Activated CD4-positive, alpha-beta T cell treated with anti-CD3 and anti-CD28 coated beads, Interleukin-2, amount 10 ng/mL, durations not matched to agents 24 days and 14 days (primary cell): ENCODE data around the gene TTC21B. TPM values are rescaled to one million over a fixed set of nuclear protein-coding genes. Genes with fewer than 3 reads are reported as not detected.
A peak's percentile ranks its signal among the peaks of the same experiment; 100 is the strongest.

ENCODE experiments used
- DNase-seq: peaks from one replicate; pipeline ENCODE4 v3.0.0; 2022
- H3K27ac Mint-ChIP-seq: one replicate; pipeline ENCODE4 v1.8.0; 2022; ENCODE audit warnings: mild to moderate bottlenecking, mixed read lengths
- H3K27me3 Mint-ChIP-seq: one replicate; pipeline ENCODE4 v1.8.0; 2022; ENCODE audit warnings: mixed read lengths
- H3K36me3 Mint-ChIP-seq: one replicate; pipeline ENCODE4 v1.8.0; 2022; ENCODE audit warnings: low read depth, mild to moderate bottlenecking, mixed read lengths
- H3K4me1 Mint-ChIP-seq: one replicate; pipeline ENCODE4 v1.8.0; 2021; ENCODE audit warnings: mixed read lengths
- H3K4me3 Mint-ChIP-seq: one replicate; pipeline ENCODE4 v1.8.0; 2022; ENCODE audit warnings: mild to moderate bottlenecking, moderate library complexity, mixed read lengths
- H3K9me3 Mint-ChIP-seq: one replicate; pipeline ENCODE4 v1.8.0; 2021; ENCODE audit warnings: mixed read lengths
- intact Hi-C: fragments of 100-400 bp; cut with micrococcal nuclease; formaldehyde crosslinking; loops from one replicate; pipeline ENCODE4 v1.15.1; 2023
- total RNA-seq: library from RNA; stranded (reverse); gene quantifications from 2 replicates; pipeline ENCODE4 v1.2.3, GENCODE V29; 2022

The TTC21B gene
- total RNA-seq, 1 donor from 2014 or later, result 21.4 TPM

DNA sequence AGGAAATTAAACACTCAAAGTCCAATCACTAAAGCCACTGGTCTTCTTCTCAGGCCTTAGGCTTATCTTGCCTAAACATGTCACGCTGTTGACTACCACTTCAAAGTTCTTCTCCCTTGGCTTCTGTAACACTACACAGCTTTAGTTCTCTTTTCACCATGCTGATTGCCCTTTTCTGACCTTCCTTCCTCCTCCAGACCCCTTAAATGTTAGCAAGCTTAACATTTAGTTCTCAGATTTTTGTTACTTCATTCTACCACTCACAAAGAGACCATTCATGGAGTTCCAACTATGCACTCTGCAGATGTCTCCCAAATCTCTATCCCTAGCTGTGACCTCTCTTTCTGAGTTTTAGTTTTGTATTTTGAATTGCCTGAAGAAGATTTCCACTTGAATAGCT lies 64.4 kb downstream of the TTC21B start:
- H3K4me3 Mint-ChIP-seq, result no peak overlapping the region
- intact Hi-C loops, result no loop called here
- no peak overlapping the region for H3K27ac Mint-ChIP-seq
- H3K36me3 Mint-ChIP-seq, result peaks cover 22% of the 10 kb centered on the region
- H3K4me1 Mint-ChIP-seq, result no peaks in the 10 kb centered on the region
- DNase-seq, result no peak
- no peaks in the 10 kb centered on the region for H3K27me3 Mint-ChIP-seq
- no peaks in the 10 kb centered on the region for H3K9me3 Mint-ChIP-seq

DNA sequence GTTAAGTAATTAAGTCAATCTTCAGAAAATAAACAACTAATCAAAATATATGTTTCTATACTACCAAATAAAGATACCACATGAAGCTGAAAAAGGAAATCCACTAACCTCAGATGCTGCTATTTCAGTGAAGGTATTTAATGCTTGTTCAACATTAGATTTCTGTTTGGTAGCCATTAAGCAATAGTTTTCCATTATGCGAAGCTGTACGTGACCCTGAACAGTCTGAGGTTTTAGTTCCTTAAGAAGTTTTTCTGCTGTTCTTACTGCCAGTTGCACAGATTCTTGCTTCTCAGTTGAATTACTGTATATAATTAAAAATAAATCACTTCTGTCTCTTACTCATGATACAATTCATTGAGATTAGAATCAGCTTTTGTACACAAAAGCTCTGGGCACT lies 65.4 kb downstream of the TTC21B start:
- no peak for DNase-seq
- H3K4me1 Mint-ChIP-seq, result no peaks in the 10 kb centered on the region
- H3K9me3 Mint-ChIP-seq, result no peaks in the 10 kb centered on the region
- intact Hi-C loops, result no loop called here
- H3K4me3 Mint-ChIP-seq, result no peak overlapping the region
- H3K27me3 Mint-ChIP-seq, result no peaks in the 10 kb centered on the region
- peaks cover 18% of the 10 kb centered on the region for H3K36me3 Mint-ChIP-seq
- H3K27ac Mint-ChIP-seq, result no peak overlapping the region

DNA sequence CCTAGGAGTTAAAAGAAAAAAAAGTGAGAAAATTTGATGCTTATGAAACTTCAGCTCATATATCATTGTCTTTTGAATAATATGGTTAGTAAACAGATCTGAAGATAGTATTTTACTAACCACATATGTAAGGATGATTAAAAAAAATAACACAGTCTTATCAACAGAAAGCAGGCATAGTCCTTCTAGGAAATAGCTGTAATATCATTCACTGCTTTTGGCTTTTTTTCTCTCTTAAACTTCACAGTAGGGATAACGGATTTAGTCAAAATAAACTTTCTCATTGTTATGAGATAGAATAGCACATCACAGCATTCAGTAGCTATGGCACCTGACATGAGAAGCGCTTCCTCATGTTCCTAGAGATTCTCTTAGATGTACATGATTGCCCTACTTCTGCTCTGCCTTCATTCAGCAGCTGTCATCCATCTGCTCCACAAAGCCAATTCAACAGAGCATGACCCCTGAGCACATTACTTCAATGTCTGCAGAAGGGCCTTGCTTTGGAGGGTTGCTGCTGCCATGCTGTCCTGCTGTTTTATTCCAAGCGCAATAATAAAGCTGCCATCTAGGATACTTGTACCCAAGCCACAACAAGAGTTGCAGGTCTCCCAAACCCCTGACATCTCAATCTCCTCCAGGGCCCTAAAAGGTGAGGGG lies 67.0 kb downstream of the TTC21B start:
- H3K4me3 Mint-ChIP-seq, result no peak overlapping the region
- no peaks in the 10 kb centered on the region for H3K4me1 Mint-ChIP-seq
- no peak for DNase-seq
- no peak overlapping the region for H3K27ac Mint-ChIP-seq
- no peaks in the 10 kb centered on the region for H3K9me3 Mint-ChIP-seq
- intact Hi-C loops, result no loop called here
- peaks cover 24% of the 10 kb centered on the region for H3K36me3 Mint-ChIP-seq
- H3K27me3 Mint-ChIP-seq, result no peaks in the 10 kb centered on the region

DNA sequence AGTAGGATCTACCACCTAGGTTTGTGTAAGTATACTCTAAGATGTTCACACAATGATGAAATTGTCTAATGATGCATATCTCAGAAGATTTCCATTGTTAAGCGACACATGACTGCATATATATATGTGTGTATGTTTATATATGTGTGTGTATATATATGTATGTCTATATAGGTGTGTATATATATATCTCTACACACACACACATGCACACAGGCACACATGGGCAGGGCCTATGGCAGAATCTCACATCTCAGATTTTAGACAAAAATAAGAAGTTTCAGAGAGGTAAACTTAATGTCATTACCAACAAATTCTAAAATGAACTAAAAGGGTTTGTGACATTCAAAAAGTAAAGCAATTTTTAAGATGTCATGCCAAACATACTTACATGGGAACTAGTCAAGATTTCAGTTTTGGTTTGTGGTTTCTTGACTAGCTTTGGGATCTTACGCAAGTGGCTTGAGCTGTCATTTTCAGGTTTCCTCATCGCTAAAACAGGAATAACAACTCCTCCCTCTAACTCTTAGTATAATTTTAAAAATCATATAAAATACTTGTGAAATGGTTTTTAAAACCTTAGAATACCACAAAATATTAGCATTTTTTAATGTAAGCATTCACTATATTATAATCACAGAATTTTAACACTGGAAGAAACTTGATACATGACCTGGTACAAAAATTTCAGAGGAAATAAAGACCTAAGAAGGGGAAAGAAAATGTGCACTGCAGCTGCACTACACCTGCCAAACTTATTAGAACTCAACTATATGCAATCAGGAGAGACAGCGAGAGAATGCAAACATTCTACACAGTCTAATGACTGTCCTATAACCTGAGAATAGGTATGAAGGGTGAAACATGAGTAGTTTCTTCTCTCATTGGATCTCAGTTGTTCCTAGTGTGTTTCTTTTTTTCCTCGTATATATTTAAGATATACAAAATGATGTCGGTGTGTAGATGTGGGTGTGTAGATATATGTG lies 75.7 kb downstream of the TTC21B start:
- Mint-ChIP-seq H3K9me3 (no peaks in the 10 kb centered on the region), H3K4me1 (peaks cover 18% of the 10 kb centered on the region), H3K27ac (no peak overlapping the region), H3K27me3 (no peaks in the 10 kb centered on the region), H3K4me3 (peak overlapping the region; percentile 30), H3K36me3 (peaks cover 21% of the 10 kb centered on the region)
- intact Hi-C loops, result loop anchor here (2.0 to 10.0 kb wide), 4 partner anchors 75 to 863 kb away; partner anchors contain the start of genes GALNT3, SCN1A and TTC21B
- peak; percentile 12 for DNase-seq

DNA sequence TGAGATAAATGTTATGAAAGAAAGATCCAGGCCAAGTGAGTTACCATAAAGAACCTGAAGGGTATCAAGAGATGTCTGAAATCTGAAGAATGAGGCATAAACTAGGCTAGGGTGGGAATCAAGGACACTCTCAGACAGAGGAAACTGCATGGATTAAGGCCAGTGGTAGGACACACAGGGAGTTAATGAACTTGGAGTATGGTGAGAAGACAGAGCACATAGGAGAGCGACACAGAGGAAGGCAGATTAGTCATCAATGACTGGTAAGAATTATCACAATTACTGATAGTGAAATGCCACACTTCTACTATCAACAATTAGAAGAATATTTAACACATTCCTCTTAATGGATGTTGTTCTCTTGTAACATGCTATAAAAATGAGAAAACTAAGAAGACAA lies 76.9 kb downstream of the TTC21B start:
- Mint-ChIP-seq H3K4me3 (peak overlapping the region; percentile 24), H3K27ac (peak overlapping the region; percentile 26), H3K4me1 (peaks cover 18% of the 10 kb centered on the region), H3K9me3 (no peaks in the 10 kb centered on the region), H3K27me3 (no peaks in the 10 kb centered on the region), H3K36me3 (peaks cover 15% of the 10 kb centered on the region)
- no peak for DNase-seq
- intact Hi-C loops, result loop anchor here (2.0 to 10.0 kb wide), 4 partner anchors 76 to 862 kb away; partner anchors contain the start of genes GALNT3, SCN1A and TTC21B

DNA sequence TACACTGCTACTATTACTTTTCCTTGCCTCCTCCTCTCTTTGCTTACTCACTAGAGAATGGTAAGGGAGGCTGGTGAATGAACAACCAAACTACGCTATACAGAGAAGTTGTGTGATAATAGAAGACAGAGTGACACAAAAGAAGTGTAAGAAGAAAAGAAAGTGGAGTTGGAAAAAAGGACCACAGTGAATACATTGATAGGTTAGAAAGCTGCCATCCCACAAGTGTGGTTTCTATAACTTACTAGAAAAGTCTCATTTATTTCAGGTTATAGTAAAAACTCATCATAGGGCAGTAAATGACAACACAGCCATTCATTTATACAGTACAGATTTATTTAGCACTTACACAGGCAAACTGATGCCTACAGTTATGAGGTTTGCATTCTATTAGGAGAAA lies 77.3 kb downstream of the TTC21B start:
- DNase-seq, result no peak
- Mint-ChIP-seq H3K27me3 (no peaks in the 10 kb centered on the region), H3K9me3 (no peaks in the 10 kb centered on the region), H3K36me3 (peaks cover 13% of the 10 kb centered on the region), H3K4me3 (no peak overlapping the region), H3K27ac (peak overlapping the region; percentile 26), H3K4me1 (peaks cover 18% of the 10 kb centered on the region)
- intact Hi-C loops, result loop anchor here (2.0 to 10.0 kb wide), 4 partner anchors 77 to 861 kb away; partner anchors contain the start of genes GALNT3, SCN1A and TTC21B

DNA sequence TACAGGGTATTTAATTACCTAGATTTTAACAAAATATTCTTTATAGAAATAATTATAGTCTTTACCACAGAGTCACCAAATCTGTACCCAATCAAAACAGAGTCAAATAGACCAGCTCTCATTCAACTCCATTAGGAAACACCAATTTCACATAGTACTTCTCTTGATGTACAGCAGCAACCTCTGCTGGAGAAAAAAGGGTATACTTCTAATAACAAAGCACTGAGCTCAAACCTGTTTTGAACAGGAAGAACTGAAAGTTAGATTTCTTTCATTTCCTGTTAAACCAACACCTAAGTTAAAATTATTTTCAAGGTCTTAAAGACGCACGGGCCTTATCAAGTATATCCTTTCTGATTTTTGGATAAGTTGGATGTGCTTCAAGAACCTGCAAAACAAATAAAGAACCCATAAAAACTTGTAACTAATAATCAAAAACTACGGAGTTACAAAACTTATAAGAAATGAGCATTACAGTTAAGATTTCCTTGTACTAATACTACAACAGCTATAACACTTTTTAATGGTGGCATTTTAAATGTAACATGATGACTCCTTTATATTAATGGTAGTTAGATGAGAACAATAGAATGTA lies 79.0 kb downstream of the TTC21B start:
- Mint-ChIP-seq H3K27me3 (no peaks in the 10 kb centered on the region), H3K36me3 (peaks cover 6% of the 10 kb centered on the region), H3K9me3 (no peaks in the 10 kb centered on the region), H3K27ac (no peak overlapping the region), H3K4me3 (no peak overlapping the region), H3K4me1 (peaks cover 18% of the 10 kb centered on the region)
- DNase-seq, result peak; percentile 76
- intact Hi-C loops, result loop anchor here (1.0 to 10.0 kb wide), 3 partner anchors 250 to 860 kb away; partner anchors contain the start of gene SCN1A

DNA sequence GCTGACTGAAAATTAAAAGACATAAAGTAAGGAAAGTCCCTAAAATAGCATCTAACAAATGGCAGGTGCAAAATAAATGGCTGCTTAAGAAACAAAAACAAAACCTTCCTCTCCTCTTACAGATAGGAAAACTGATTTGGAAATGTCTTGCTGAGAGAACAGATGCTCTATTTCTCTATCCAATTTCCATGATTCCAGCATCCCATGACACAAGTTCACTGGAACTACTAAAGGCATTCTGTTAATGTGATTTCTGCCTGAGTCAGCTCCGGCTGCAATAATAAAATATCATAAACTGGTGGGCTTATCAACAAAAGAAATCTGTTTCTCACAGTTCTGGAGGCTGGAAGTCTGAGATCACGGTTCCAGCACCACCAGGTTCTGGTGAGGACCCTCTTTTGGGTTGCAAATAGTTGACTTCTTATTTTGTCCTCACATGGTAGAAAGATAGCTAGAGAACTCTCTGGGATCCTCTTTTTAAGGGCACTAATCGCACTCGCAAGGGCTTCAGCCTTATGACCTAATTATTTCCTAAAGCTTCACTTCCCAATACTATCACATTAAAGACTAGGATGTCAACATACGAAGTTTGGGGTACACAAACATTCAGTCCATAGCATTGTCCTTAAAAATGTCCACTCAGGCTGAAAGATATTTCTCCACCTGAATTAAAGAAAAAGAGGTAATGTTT lies 81.3 kb downstream of the TTC21B start:
- H3K9me3 Mint-ChIP-seq, result no peaks in the 10 kb centered on the region
- no peak overlapping the region for H3K4me3 Mint-ChIP-seq
- H3K27ac Mint-ChIP-seq, result no peak overlapping the region
- H3K36me3 Mint-ChIP-seq, result peaks cover 7% of the 10 kb centered on the region
- no peak for DNase-seq
- H3K27me3 Mint-ChIP-seq, result no peaks in the 10 kb centered on the region
- peaks cover 12% of the 10 kb centered on the region for H3K4me1 Mint-ChIP-seq
- intact Hi-C loops, result loop anchor here (10.0 kb wide), 2 partner anchors 253 to 857 kb away; partner anchors contain the start of gene SCN1A

DNA sequence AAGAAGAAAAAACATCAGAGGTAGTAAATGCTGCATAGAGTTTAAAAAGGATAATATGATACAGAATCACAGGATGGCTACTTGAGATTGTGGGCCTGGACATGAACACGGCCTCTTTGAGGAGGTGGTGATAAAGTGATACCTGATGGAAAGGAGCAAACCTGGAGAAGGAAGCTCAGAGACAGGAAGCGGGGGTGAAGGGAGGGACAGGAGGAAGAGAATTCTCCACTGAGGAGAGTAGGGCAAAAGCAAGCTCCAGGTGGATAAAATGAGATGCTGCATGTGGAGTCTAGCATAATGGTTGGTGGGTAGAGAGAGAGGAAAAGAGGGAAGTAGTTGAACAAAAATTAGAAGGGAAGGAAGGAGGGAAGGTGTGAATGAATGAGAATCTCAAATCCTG lies 82.6 kb downstream of the TTC21B start:
- Mint-ChIP-seq H3K4me3 (no peak overlapping the region), H3K36me3 (peaks cover 5% of the 10 kb centered on the region), H3K4me1 (peaks cover 3% of the 10 kb centered on the region), H3K27me3 (no peaks in the 10 kb centered on the region), H3K9me3 (no peaks in the 10 kb centered on the region), H3K27ac (no peak overlapping the region)
- intact Hi-C loops, result loop anchor here (10.0 kb wide), 2 partner anchors 254 to 856 kb away; partner anchors contain the start of gene SCN1A
- DNase-seq, result no peak

DNA sequence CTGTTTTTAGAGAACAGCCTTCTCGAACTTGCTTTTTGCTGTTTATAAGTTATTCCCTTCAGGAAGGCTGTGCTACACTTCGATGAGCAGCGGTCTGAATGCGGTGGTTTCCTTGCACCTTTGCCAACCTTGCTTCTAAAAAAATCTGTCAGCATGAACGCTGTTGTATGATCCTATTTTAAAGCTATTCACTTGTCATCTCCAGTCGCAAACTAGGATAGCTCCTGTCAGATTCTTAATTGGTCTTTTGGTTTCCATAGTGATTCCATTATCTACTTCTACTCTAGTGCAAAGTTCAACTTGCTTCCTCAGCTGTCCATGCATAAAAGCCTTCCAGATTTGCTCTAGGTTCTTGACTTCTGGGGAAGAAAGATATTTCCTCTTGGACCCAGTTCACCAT lies 83.2 kb downstream of the TTC21B start:
- Mint-ChIP-seq H3K4me1 (peaks cover 3% of the 10 kb centered on the region), H3K27me3 (no peaks in the 10 kb centered on the region), H3K4me3 (no peak overlapping the region), H3K27ac (no peak overlapping the region), H3K36me3 (peaks cover 5% of the 10 kb centered on the region), H3K9me3 (no peaks in the 10 kb centered on the region)
- no peak for DNase-seq
- intact Hi-C loops, result loop anchor here (10.0 kb wide), 2 partner anchors 254 to 856 kb away; partner anchors contain the start of gene SCN1A

DNA sequence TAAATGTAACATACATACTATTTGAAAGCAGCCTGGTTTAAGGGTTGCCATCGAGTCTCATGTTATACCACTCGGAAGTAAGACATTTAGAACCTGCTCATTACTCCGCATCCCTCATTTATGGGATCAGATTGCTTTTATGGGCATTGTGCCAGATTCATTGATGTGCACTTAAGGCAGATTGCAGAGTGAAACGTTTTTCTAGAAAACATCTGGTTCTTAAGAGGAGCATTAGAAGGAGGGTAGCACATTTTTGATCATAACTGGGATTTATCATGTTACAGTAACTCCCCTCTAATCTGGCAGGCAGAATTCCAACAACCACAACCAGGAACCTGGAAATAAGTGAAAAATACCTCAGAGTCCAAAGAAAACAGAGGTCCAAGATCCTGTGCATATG lies 85.4 kb downstream of the TTC21B start:
- no peak overlapping the region for H3K4me3 Mint-ChIP-seq
- H3K27ac Mint-ChIP-seq, result no peak overlapping the region
- DNase-seq, result peak; percentile 15
- intact Hi-C loops, result no loop called here
- H3K36me3 Mint-ChIP-seq, result peaks cover 5% of the 10 kb centered on the region
- no peaks in the 10 kb centered on the region for H3K9me3 Mint-ChIP-seq
- no peaks in the 10 kb centered on the region for H3K27me3 Mint-ChIP-seq
- H3K4me1 Mint-ChIP-seq, result peaks cover 5% of the 10 kb centered on the region

DNA sequence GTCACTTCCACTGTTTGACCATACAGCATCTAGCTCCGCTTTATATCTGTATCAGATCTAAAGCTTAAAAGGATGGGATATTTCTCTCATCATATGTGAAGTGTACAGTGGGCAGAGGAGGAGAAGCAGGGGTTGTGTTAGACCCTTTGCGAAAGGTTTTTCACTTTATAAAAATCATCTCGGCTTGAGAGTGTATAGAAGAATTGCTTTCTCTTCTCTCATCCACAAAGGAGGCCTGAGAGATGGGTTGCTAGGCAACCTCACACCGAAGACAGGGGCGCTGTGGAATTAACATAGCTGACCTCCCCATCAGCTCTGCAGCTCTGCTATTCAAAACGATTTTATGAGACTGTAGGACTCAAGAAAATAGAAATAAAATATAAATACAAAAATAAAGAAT lies 89.3 kb downstream of the TTC21B start:
- Mint-ChIP-seq H3K9me3 (no peaks in the 10 kb centered on the region), H3K27me3 (no peaks in the 10 kb centered on the region), H3K4me3 (no peak overlapping the region), H3K36me3 (peaks cover 5% of the 10 kb centered on the region), H3K27ac (no peak overlapping the region), H3K4me1 (peaks cover 5% of the 10 kb centered on the region)
- DNase-seq, result peak; percentile 29
- intact Hi-C loops, result no loop called here

DNA sequence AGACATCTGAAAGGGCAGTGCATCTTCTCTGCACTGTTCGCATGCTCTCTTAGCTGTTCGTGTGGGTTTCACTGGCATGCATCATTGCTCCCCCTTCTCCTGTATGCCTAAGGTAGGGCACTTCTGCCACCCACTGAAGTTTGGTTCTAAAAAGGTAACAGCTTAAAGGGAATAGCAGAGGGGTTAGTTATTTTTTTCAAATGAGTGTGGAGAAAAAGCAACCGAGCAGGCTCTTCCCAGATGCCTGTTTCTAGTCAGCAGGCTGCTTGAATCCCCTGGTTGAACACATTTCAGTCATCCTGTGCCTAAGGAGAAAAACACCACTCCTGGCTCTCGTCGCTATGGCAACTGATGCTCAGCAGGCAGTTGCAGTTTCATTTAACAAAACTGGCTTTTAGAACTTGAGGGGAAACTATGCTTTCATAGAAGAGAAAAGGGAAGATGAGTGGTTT lies 89.7 kb downstream of the TTC21B start:
- peaks cover 5% of the 10 kb centered on the region for H3K4me1 Mint-ChIP-seq
- intact Hi-C loops, result no loop called here
- H3K27me3 Mint-ChIP-seq, result no peaks in the 10 kb centered on the region
- H3K9me3 Mint-ChIP-seq, result no peaks in the 10 kb centered on the region
- peak; percentile 70 for DNase-seq
- H3K27ac Mint-ChIP-seq, result no peak overlapping the region
- no peak overlapping the region for H3K4me3 Mint-ChIP-seq
- H3K36me3 Mint-ChIP-seq, result peaks cover 4% of the 10 kb centered on the region
